HG03196 (cell line): Measurements from ENCODE around the gene WIF1.

ENCODE experiments used
- ATAC-seq: cut with Tn5 transposase; IDR thresholded peaks from one replicate; pipeline ENCODE4 v1.9.1; 2021; ENCODE audit not compliant: unreplicated experiment

WIF1 gene

DNA sequence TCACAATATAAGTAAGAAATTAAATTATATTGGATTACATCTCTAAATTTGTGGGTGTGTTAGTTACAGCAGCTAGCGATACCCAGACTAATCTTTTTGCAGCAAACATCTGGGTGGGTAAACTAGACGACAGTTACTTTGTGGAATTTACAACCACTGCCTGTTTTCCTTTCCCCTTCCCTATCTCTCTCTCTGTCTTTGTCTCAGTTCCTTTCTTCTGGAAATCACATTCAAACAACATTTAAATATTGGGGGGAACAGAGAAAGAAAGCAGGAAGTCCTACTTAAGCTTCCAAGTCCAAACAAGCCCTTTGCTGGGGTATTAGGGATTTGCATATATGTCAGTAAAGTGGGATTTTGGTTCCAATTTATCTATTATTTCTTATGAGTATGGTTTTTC, 97.6 kb downstream of the WIF1 start:
- ATAC-seq, result no peak

DNA sequence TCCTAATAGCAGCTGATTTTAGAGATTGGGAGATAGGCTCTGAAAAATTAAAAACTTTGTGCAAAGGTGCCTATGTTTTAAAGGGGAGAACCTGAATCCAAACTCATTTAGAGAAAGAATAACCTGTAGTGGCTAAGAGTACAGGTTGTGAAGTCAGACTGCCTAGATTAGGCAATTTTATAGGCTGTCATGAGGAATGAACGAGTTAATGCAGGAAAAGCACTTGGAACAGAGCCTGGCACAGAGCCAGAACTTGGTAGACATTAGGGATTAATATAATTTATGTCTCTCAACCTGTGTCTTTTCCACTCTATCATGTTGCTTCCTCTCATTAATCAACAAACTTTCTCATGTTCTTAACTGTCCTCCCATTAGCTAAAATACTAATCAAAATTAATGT, 98.1 kb downstream of the WIF1 start:
- no peak for ATAC-seq

DNA sequence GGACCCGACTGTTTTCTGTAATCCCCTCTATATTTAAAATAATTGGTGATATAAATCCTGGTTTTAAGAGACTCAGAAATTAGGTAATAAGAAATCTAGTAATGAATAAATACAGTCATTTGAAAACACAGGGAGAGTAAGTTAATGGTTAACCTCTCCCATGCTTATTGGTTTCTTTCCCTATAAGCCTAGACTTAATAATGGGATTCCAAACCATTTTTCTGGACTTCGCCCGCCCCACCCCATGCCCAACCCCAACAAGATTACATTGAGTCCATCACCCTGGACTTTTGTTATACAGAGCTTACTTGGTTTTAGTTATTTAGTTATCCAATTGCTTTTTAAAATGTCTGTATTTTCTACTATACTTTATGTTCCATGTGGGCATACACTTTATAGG, 98.7 kb downstream of the WIF1 start:
- no peak for ATAC-seq

DNA sequence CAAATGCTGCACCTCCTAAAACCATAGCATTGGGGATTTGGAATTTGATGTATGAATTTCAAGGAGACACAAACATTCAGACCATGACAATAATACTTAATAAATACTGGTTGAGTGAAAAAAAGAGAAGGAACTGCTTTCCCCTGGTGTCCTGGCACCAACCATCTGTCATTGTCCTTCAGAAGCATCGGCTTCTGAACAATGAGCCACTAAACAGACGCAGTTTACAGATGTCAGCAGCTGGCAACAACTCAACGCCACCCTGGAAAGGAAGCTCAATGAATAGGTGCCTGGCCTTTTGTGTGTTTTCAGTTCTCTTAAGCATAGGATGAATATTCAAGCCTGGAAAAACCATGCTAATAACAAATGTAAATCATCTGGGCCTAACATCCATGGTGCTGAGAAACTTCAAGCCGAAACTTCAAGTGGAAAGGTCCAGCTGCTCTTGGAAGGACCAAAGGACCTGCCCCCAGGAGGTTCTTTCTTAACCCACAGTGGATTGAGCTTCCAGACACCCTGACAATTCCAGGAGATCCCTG, 101.3 kb downstream of the WIF1 start:
- ATAC-seq, result no peak

DNA sequence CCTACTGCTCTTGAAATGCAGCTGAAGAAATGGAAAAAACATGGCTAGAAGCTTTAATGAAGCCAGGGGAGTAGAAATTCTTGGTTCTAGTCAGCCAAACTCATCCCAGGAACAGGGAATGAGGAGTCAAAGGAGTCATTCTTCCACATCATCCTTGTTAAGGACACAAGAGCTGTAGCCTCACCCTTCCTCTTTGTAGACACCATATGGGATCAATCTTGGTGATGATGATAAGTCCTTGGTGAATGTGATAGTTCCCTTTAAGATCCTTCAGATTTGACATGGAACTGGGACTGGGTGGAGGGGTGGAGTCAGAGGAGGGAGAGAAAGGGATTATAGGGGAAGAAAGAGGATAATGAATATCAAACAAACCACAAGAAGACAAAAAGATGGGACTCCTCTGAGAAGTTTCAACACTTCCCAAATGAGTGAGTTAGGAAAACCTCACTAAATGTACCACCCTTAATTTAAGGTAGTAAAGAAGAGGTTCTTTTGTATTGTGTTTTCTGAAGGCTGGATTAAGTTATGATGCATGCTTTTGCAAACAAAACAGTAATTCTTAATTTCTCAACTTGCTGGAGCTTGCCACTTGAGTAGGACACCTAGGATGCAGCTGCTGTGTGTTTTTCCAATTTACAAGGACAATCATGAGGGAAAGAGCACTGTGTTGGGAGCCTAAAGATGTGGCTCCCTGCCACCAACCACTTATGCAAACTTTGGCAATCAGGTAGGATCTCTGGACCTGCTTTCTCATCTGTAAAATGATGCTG, 104.0 kb downstream of the WIF1 start:
- no peak for ATAC-seq

DNA sequence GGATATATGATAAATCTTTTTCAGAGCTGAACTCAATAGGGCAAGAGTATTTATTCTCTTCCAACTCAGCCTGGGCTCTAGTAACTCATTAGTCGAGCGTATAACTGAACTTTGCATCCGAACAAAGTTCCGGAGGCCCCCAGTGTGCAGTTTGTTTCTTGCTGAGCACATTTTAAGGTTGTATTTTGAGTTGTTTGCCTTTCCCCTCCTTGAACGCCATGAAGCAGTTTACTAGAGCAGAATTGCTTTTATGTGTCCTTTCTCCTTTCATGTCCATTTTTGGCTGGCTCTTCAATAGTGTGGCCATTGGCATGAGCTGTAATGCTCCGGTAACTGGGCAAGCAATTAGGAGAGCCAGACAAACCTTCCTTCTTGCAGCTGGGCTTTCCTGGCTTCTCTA, 105.3 kb downstream of the WIF1 start:
- no peak for ATAC-seq

DNA sequence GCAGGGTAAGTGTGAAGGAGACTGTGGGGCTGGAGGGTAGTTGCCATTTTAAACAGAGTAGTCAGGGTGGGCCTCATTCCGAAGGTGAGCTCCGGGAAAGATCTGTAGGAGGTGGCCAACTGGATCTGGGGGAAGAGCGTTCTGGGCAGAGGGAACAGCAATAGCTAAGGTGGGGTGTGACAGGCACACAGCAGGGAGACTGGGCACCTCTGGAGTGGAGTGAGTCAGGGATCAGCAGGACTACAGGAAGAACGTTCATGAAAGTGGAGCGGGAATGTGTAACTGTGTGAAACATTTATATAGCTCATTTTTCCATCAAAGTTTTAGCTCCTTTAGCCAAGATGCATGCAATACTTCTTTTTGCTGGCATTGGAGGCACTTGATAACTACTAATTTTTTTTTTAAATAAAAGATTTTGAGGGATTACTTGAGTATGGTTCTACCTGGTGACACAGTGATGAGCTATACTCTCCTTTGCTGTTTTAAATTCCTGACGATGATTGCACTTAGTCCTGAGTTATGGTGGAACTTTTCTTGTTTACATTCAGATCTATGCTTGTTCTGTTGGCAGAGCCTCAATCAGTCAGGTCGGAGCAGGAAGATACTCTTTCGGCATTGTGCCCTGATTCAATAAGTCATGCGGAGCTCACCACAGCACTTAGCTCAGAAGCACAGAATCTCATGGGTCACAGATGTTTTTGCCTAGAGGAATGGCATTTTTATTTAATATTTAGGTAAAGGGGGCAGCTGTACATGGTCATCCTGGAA, 106.4 kb downstream of the WIF1 start:
- no peak for ATAC-seq

DNA sequence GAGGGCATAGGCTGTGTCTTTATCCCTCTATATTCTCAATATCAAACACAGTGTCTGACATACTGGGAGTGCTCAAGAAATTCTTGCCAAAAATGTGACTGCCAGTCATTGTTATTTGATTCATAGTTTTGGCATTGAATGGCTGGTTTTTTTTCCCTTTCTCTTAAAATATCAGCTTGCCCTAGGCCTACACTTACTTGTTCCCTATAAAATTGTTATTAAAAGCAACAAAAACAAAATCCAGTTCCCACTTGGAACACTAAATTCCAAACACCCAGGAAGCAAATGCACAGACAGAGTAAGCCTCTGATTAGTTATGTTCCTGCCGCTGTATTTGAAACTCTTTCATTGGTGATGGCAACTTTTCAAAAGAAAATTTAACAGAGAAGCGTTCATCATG, 110.7 kb downstream of the WIF1 start:
- ATAC-seq, result no peak

DNA sequence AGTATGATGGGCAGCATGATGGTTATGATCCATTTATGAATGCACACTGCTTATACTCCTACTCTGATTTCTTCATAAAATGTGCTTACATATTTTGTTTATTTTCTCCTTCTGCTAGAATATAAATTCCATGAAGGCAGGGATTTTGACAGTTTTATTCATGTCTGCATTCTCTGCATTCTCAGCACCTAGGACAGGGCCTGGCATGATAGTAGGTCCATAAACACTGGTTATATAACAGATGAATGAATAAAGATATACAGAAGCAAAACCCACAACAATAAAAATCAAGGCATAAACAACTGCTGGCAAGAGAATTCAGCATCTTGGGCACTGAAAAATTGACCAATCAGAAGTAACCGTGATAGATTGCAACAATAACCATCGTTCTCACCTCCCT, 115.4 kb downstream of the WIF1 start:
- ATAC-seq, result no peak

DNA sequence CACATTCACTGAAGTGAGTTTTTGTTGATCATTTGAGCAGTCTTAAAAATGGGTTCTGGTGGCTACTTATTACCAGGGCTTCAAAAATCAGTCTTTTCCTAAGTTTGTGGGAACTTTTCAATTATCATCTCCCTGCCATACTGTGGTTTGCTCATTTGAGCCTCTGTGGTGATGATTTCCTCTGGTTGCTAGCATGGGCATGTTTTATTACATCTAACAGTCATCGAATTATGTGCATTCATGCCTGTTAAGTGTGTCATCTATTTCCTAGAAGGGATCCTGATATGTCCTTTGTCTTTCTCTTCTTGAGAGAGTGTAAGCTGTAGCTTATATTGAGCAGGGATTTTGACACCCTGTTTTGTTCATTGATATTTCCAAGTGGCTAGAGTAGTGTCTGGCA, 116.8 kb downstream of the WIF1 start:
- ATAC-seq, result no peak
